KMS-11 (cell line): ENCODE measurements around the gene OMA1.

Experiments
- H2AFZ ChIP-seq: fragments of 200-600 bp; sonication (generic); 2 replicates; pipeline ENCODE4 v1.6.1; 2016; ENCODE audit warnings: antibody characterized with exemption, mixed run types, low read depth
- H3K27ac ChIP-seq: fragments of 200-600 bp; sonication (generic); 2 replicates; pipeline ENCODE4 v1.6.1; 2016; ENCODE audit warnings: mild to moderate bottlenecking, mixed run types
- H3K27me3 ChIP-seq: fragments of 200-600 bp; sonication (generic); 2 replicates; pipeline ENCODE4 v1.6.1; 2017; ENCODE audit warnings: mild to moderate bottlenecking, low read depth, mixed run types, moderate library complexity; ENCODE audit not compliant: insufficient read depth
- H3K36me3 ChIP-seq: fragments of 200-600 bp; sonication (generic); 2 replicates; pipeline ENCODE4 v1.6.1; 2017; ENCODE audit warnings: mild to moderate bottlenecking, mixed run types; ENCODE audit not compliant: insufficient read depth
- H3K4me1 ChIP-seq: fragments of 200-600 bp; sonication (generic); 2 replicates; pipeline ENCODE4 v1.6.1; 2016; ENCODE audit warnings: mild to moderate bottlenecking, low read depth, mixed run types; ENCODE audit not compliant: poor library complexity, severe bottlenecking
- H3K4me2 ChIP-seq: fragments of 200-600 bp; sonication (generic); 2 replicates; pipeline ENCODE4 v1.7.0; 2016; ENCODE audit warnings: mild to moderate bottlenecking, mixed run types
- H3K4me3 ChIP-seq: fragments of 200-600 bp; sonication (generic); IDR thresholded peaks from 2 replicates; pipeline ENCODE4 v1.6.1; 2017; ENCODE audit warnings: low read depth, low read length, mixed read lengths; ENCODE audit not compliant: insufficient read depth
- H3K79me2 ChIP-seq: fragments of 200-600 bp; sonication (generic); 2 replicates; pipeline ENCODE4 v1.6.1; 2016; ENCODE audit warnings: low read depth, mixed run types; ENCODE audit not compliant: insufficient read depth
- H3K9ac ChIP-seq: fragments of 200-600 bp; sonication (generic); 2 replicates; pipeline ENCODE4 v1.6.1; 2016; ENCODE audit warnings: mild to moderate bottlenecking, mixed run types
- H4K20me1 ChIP-seq: fragments of 200-600 bp; sonication (generic); 2 replicates; pipeline ENCODE4 v1.6.1; 2016; ENCODE audit warnings: mild to moderate bottlenecking, mixed run types; ENCODE audit not compliant: insufficient read depth
- TF ChIP-seq, protein P1 (sequence below): fragments of 200-600 bp; sonication (generic); conservative IDR thresholded peaks from 2 replicates; pipeline ENCODE4 v1.6.1; 2017; ENCODE audit warnings: low read depth, mild to moderate bottlenecking, antibody characterized with exemption, low read length, moderate library complexity, mixed read lengths

Gene OMA1

DNA sequence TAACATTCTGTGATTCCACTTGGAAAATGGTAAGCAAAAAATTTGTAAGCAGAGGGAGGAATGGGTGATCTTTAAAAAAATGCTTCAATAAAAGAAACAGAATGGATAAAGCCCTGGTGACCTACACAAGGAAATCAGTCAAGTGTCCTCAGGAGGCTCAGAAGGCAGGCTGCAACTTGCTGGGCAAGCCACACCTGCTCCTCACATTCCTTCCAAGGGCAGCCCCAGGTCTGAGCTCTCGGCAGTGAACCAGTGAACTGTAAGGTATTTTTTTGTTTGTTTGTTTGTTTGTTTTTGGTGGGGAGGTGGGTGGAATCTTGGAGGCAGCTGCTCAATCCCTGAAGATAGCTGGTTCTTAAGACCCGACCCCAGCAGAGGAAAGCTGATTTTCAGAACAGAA, 26.2 kb upstream of the OMA1 start:
- no peaks in the 10 kb centered on the region for H3K36me3 ChIP-seq
- TF ChIP-seq, protein P1, sequence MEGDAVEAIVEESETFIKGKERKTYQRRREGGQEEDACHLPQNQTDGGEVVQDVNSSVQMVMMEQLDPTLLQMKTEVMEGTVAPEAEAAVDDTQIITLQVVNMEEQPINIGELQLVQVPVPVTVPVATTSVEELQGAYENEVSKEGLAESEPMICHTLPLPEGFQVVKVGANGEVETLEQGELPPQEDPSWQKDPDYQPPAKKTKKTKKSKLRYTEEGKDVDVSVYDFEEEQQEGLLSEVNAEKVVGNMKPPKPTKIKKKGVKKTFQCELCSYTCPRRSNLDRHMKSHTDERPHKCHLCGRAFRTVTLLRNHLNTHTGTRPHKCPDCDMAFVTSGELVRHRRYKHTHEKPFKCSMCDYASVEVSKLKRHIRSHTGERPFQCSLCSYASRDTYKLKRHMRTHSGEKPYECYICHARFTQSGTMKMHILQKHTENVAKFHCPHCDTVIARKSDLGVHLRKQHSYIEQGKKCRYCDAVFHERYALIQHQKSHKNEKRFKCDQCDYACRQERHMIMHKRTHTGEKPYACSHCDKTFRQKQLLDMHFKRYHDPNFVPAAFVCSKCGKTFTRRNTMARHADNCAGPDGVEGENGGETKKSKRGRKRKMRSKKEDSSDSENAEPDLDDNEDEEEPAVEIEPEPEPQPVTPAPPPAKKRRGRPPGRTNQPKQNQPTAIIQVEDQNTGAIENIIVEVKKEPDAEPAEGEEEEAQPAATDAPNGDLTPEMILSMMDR = no peak
- H3K27ac ChIP-seq = no peak overlapping the region
- no peak overlapping the region for H3K4me3 ChIP-seq
- no peaks in the 10 kb centered on the region for H4K20me1 ChIP-seq
- H3K79me2 ChIP-seq = no peaks in the 10 kb centered on the region
- H3K4me1 ChIP-seq = peaks cover 9% of the 10 kb centered on the region
- no peak overlapping the region for H3K9ac ChIP-seq
- H3K27me3 ChIP-seq = no peaks in the 10 kb centered on the region
- H3K4me2 ChIP-seq = no peak overlapping the region
- no peak overlapping the region for H2AFZ ChIP-seq

DNA sequence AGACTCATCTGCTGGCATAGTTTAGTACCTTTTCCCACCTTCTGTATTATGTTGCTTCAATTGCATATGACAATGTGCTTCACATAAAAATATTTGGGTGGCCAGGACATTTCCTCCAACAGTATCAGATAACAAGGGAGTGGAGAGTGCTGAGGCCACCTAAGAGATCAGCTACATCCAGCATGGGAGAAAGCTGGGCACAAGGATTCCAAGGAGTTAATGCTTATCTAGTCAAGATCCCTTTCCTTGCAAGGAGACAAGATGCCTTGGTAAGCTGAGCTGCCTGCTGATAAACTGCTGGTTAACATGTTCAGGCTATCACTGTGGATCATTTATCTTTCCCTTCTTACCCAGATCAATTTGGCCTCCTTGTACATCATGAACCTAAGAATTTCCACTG, 25.1 kb upstream of the OMA1 start:
- no peaks in the 10 kb centered on the region for H3K79me2 ChIP-seq
- no peak overlapping the region for H3K4me2 ChIP-seq
- no peaks in the 10 kb centered on the region for H4K20me1 ChIP-seq
- no peaks in the 10 kb centered on the region for H3K27me3 ChIP-seq
- H3K9ac ChIP-seq = no peak overlapping the region
- H3K27ac ChIP-seq = no peak overlapping the region
- no peak overlapping the region for H2AFZ ChIP-seq
- peaks cover 9% of the 10 kb centered on the region for H3K4me1 ChIP-seq
- TF ChIP-seq, protein P1 = no peak
- no peak overlapping the region for H3K4me3 ChIP-seq
- H3K36me3 ChIP-seq = no peaks in the 10 kb centered on the region

DNA sequence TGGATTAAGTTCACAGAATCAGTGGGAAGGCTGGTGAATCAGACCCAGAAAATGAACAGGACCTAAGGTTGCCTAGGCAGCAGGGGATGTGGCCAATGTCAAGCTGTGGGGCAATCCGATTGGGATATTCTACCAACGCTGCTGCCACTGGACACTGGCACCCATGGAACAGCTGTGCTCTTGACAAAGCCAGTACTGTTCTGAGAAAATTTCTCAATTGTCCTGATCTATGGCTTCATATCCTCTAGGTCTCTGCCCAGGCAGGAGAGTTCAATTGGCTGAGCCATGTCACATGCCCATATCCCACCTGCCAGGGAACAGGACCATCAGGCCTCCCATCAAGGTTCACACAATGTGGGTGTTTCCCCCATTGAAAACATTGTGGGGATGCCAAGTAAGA, 24.3 kb upstream of the OMA1 start:
- Histone ChIP-seq H3K79me2 (no peaks in the 10 kb centered on the region), H3K27me3 (no peaks in the 10 kb centered on the region), H4K20me1 (no peaks in the 10 kb centered on the region), H2AFZ (no peak overlapping the region), H3K4me3 (no peak overlapping the region), H3K4me2 (no peak overlapping the region), H3K27ac (no peak overlapping the region), H3K4me1 (peaks cover 9% of the 10 kb centered on the region), H3K9ac (no peak overlapping the region), H3K36me3 (no peaks in the 10 kb centered on the region)
- TF ChIP-seq, protein P1 = no peak

DNA sequence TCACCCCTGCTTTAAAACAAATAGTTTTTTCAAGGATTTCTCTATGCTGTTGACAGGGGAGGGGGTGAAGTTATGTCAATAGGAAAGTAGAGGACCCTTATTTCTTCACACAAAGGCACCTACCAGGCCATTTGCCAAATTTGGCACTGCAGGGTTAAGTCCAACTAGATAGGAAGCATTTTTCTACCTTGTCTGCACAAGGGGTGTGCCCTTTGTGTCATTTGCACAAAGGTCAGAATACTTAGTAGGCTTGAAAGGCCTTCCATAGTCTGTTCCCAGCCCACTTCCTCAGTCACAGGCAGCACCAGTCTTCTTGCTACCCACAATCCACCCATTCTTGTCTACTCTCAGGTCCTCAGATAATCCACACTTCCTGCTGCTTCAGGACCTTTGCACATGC, 23.6 kb upstream of the OMA1 start:
- Histone ChIP-seq H3K9ac (no peak overlapping the region), H3K27me3 (no peaks in the 10 kb centered on the region), H3K4me3 (no peak overlapping the region), H3K79me2 (no peaks in the 10 kb centered on the region), H4K20me1 (no peaks in the 10 kb centered on the region), H2AFZ (no peak overlapping the region), H3K27ac (no peak overlapping the region), H3K36me3 (no peaks in the 10 kb centered on the region), H3K4me1 (peaks cover 9% of the 10 kb centered on the region), H3K4me2 (no peak overlapping the region)
- TF ChIP-seq, protein P1 = no peak

DNA sequence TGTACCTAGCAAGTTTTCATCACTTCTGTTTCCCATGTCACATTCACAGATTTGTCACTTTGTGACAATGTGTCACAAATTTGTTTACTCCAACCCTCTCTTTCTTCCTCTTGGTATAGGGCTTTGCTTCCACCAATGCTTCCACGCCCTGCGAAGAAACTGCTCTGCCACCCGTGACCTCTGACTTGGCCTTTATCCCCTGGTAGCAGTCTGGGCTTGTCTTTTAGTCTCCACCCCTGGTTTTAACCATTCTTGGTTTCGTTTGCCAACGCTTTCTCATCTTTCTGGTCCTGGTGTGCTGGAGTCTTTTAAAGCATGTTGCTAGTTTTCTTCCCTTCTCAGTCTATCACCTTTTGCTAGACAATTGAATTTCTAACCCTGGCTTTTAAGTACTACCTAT, 22.4 kb upstream of the OMA1 start:
- H3K4me3 ChIP-seq = no peak overlapping the region
- no peak overlapping the region for H3K9ac ChIP-seq
- no peaks in the 10 kb centered on the region for H3K79me2 ChIP-seq
- H4K20me1 ChIP-seq = no peaks in the 10 kb centered on the region
- peaks cover 7% of the 10 kb centered on the region for H3K4me1 ChIP-seq
- TF ChIP-seq, protein P1 = no peak
- H2AFZ ChIP-seq = no peak overlapping the region
- H3K27ac ChIP-seq = no peak overlapping the region
- H3K36me3 ChIP-seq = no peaks in the 10 kb centered on the region
- H3K4me2 ChIP-seq = no peak overlapping the region
- H3K27me3 ChIP-seq = no peaks in the 10 kb centered on the region
